Kidney epithelial cell (primary cell): ENCODE results near the gene CAMLG. TPM values are rescaled to one million over a fixed set of nuclear protein-coding genes. Genes with fewer than 3 reads are reported as not detected.

Experiments
- total RNA-seq: library from RNA; depleted of rRNA; stranded (reverse); fragments of >200 nt; gene quantifications from 2 replicates; pipeline ENCODE4 v1.2.3, GENCODE V29; 2015

The CAMLG gene
- total RNA-seq, 1 donor from 2014 or later = 24.5 TPM

Other genes starting within 250 kb of the CAMLG start
- gene JADE2, start 212.9 kb upstream of the CAMLG start, total RNA-seq = 13.5 and 20.8 TPM in 2 replicates
- gene SAR1B, start 105.7 kb upstream of the CAMLG start, total RNA-seq = 28.1 and 40.3 TPM in 2 replicates
- 16.0 and 17.0 TPM in 2 replicates for gene SEC24A, start 89.8 kb upstream of the CAMLG start, total RNA-seq
- 16.2 and 20.5 TPM in 2 replicates for gene DDX46, start 20.2 kb downstream of the CAMLG start, total RNA-seq
- 64.1 and 65.1 TPM in 2 replicates for gene C5orf24, start 107.4 kb downstream of the CAMLG start, total RNA-seq
- 20.8 and 34.5 TPM in 2 replicates for gene TXNDC15, start 135.8 kb downstream of the CAMLG start, total RNA-seq
- 6.6 and 12.0 TPM in 2 replicates for gene PCBD2, start 166.6 kb downstream of the CAMLG start, total RNA-seq
- 0.13 TPM in 1 of 2 replicates, not detected in the other for gene CATSPER3, start 229.4 kb downstream of the CAMLG start, total RNA-seq